OCI-LY1 (cell line): ENCODE measurements around the gene CMTM2.

Experiments
- CTCF ChIP-seq: fragments of 200-600 bp; sonication (generic), shearing (Covaris generic); IDR thresholded peaks from 2 replicates; pipeline ENCODE4 v1.5.1; 2017; ENCODE audit warnings: mild to moderate bottlenecking, antibody characterized with exemption, low read length, moderate library complexity, mixed read lengths
- EZH2 ChIP-seq: fragments of 200-600 bp; sonication (generic), shearing (Covaris generic); IDR thresholded peaks from 2 replicates; pipeline ENCODE4 v1.8.0; 2017; ENCODE audit warnings: borderline replicate concordance, mixed run types, mild to moderate bottlenecking, antibody characterized with exemption, low read length, moderate library complexity, mixed read lengths

GRCh38 chr16:66616169-66616568 is 36.9 kb downstream of the CMTM2 start:
- TF ChIP-seq CTCF (no peak), EZH2 (no peak)
